SHP77 (cell line): Measurements from ENCODE around the gene AOPEP.

Experiments used
- DNase-seq, 2 experiments: peaks; one replicate each; lab custom pipeline; 2025; lab: John Stamatoyannopoulos, UW

AOPEP gene

GRCh38 chr9:95037789-95038521, 311.5 kb downstream of the AOPEP start:
- no peak for DNase-seq

DNA sequence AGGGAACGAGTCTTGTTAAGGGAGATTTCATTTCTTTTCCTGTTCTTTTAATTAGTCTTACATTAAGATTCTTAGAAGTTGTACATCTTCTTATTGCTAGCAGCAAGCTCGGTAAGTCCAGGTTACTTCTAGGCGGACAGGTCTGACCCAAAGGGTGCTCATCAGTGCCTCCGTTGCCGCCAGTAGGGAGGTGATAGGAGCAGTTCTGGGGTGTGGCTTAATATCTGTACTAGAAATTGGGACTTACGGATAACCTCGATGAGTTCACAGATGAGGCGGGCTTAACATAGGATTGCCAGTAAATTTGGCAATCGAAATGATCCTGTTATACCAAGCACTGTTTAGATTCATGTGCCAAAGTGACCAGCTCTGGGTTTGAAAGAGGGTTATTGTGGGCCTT, 312.2 kb downstream of the AOPEP start:
- DNase-seq, result no peak

DNA sequence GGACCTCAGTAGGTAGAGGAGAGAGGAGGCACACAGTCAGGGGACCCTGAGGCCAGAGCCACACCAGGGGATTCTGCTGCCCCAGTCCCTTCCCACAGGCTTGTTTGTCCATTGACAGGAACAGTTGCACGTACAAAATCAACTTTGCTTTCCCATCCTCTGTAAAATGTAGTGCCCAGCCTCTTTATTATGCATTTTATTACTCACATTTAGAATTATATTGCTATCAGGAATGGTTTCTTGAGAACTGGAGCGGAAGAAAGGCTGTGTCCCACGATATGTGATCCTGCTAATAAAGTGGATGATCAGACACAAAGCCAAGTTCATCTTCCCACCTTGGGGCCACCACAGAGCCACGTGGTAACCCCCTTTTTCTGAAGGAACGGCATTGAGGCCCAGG, 313.6 kb downstream of the AOPEP start:
- no peak for DNase-seq

- DNase-seq, result no peak
Measured at GRCh38 chr9:95043826-95044225, 317.3 kb downstream of the AOPEP start.

DNA sequence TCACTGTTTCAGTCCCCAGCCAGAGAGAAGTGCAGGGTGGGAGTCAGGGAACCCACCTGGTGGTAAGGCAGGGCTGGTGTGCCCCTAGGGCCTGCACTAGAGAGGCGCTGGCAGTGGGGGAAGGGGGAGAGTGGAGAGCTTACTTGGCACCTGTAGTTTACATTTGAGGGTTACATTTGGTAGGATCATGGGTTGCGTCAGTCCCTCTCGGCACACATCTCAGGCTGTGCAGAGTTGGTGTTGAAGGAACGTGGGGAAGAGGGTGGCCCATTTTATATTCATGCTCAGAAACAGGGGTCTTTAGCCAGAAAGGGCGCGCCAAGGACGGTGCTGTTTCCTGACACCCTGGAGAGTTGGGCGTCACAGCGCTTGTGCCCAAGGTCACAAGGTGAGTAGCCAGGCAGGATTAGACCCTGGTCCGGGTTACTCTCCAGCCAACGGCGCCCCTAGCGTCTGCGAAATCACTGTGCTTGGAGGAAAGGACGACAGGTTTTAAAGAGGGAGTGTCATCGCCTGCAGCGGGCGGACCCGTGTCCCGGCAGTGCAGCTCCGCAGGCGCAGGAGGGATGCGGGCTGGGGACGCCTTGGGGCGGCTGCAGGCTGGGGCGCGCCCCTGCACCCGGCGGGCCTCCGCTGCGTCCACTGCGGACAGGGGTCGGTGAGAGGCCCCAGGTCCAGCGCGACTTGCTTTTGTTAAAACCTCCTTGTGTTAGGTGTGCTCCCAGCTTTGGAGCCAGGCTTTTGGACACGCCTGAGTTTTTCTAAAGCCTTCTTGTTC, 318.4 kb downstream of the AOPEP start:
- DNase-seq, result no peak

DNA sequence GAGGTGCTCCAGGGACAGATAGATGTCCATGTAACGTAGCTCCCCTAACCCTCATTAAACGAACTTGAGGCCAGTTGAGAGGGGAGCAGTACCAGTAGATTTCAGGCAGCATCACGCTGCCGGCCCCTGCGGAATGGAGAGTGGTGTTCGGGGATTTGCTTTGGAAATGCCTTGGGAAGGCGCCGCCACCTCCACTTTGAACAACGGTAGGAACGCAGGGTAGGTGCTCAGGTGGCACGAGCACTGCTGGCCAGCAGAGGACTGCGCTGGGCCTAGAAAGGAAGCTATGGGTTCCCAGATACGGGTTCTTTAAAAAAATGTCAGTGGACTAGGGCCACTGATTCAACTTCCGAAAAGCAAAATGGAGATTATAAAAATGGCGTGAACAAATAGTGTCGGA, 319.3 kb downstream of the AOPEP start:
- no peak for DNase-seq

- no peak for DNase-seq
Measured at GRCh38 chr9:95047452-95048224, 321.1 kb downstream of the AOPEP start.

GRCh38 chr9:95048225-95049087, 322.0 kb downstream of the AOPEP start:
- peak; percentile 27 to 35 for DNase-seq

GRCh38 chr9:95049761-95050160, 323.3 kb downstream of the AOPEP start:
- no peak for DNase-seq

GRCh38 chr9:95053611-95054570, 327.4 kb downstream of the AOPEP start:
- DNase-seq, result no peak

GRCh38 chr9:95055334-95055850, 328.9 kb downstream of the AOPEP start:
- DNase-seq, result no peak

- no peak for DNase-seq
Measured at GRCh38 chr9:95055851-95056551, 329.5 kb downstream of the AOPEP start.

DNA sequence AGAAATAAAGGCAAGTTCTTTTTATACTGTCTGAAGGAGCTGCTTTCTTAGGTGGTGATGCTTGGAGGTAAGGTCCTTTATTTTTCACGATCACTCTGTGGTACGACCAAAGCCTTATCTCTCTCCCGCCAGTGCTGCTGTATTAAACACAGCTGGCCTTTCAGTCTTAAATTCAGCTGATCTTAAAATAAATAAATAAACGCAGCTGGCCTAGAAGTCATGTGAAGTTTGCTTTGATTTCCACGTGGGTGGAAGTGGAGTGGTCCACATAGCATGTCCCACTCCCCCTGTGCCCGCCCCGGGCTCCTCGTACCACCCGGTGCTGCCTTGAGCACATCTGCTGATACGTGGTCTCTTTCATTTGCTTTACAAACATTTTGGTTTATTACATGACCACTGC, 330.6 kb downstream of the AOPEP start:
- DNase-seq, result no peak

- no peak for DNase-seq
Measured at GRCh38 chr9:95058121-95058785, 331.8 kb downstream of the AOPEP start.

DNA sequence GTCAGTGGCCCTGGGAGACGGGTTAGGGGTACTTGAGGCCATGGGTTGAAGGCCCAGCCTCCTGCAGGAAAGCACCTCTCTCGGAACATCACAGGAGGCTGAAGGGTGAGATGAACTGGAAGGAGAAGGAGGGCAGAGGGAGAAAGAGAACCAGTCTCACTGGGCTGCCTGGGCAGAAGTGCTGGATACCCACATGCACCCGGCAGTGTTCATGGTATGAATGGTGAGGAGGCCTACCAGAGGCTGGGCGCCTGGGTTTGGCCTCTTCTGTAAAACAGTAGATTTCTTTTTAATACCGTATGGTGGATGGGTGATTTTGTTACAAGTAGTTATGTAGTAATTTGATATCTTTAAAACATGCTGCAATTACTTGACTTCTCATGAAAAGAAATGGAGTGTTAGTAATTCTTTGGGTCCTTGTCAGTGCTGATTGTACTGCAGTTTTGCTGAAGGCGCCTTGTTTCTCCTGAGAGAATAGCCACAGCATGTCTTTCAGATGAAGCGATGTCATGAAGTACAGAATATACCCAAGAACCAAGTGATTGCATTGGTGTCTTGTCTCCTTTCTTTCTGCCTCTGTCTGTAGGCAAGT, 332.4 kb downstream of the AOPEP start:
- DNase-seq, result no peak

DNA sequence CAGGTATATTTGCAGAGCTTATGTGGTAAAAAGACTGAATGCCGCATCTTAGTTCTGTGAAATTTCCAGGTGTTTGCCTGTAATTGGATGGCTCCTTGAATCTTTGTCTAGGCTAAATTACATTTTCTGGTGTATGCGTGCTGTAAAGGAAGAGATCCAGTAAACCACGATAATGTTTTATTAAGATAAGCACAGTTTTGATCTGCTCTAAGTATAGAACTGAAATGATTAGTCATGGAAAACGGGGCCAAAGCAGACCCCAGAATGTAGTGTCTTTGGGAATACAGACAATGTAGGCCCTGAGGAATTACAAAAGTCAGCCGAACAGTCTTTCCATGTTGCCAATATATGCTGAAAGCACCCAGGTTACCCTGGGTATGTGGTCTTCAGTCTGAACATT, 333.7 kb downstream of the AOPEP start:
- DNase-seq, result no peak

DNA sequence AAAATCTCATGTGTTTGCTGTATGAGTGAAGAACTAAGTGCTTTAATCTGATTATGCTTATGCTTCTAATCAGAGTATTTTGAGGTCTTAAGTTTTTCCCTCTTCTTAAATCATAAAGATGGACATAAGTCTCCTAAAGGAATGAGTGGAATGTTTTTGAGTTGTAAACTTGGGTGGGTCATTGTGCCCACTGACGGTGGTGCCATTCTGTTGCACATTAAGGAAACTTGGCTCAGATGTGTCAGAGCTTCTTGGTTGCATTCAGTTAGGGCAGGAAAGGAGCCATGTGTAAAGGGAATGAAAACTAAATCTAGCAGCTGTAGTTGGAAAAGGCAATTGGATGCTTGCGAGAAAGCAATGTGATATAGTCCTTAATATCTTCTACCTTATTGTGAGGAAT, 334.4 kb downstream of the AOPEP start:
- no peak for DNase-seq

- no peak for DNase-seq
Measured at GRCh38 chr9:95061916-95062595, 335.6 kb downstream of the AOPEP start.
